Common myeloid progenitor, CD34-positive (primary cell): ENCODE data around the gene DPH6.
"Not testable (repeated sequence)": the region's sequence is repeated elsewhere in the genome, so short reads cannot be mapped to it uniquely, and the experiment has no call there.

Source experiments
- CTCF ChIA-PET: fragments of 350-600 bp; sonication (Branson Sonifier 250); formaldehyde crosslinking; loops from one replicate; lab custom pipeline; 2021; ENCODE audit warnings: antibody characterized with exemption; lab: Charles Lee
- POLR2A ChIA-PET: fragments of 350-600 bp; sonication (Branson Sonifier 250); formaldehyde crosslinking; loops from one replicate; lab custom pipeline; 2021; ENCODE audit warnings: antibody characterized with exemption; lab: Charles Lee
- DNase-seq, 3 donors: peaks; one replicate each; pipeline versions ENCODE4 v3.0.0 to v3.0.0-alpha.2; 2013
- H3K27ac ChIP-seq, 2 experiments: 1 replicate in 1 of 2; 2 replicates in 1 of 2; pipeline ENCODE4 v1.7.0; 2013; ENCODE audit warnings: inconsistent platforms in 2 of 2, low read length in 2 of 2, mild to moderate bottlenecking in 2 of 2, low read depth in 1 of 2, moderate library complexity in 1 of 2; ENCODE audit not compliant: severe bottlenecking in 2 of 2, insufficient read depth in 1 of 2, poor library complexity in 1 of 2
- H3K27me3 ChIP-seq, 5 experiments: replicated peaks in 2 of 5; 1 replicate in 3 of 5; 2 replicates in 2 of 5; pipeline versions ENCODE4 v1.6.1 to v1.7.0; 2013; ENCODE audit warnings: low read length in 4 of 5, mild to moderate bottlenecking in 2 of 5, moderate library complexity in 2 of 5, inconsistent platforms in 1 of 5; ENCODE audit not compliant: insufficient read depth in 5 of 5, control insufficient read depth in 4 of 5
- H3K36me3 ChIP-seq, 4 experiments: 1 replicate in 2 of 4; 2 replicates in 2 of 4; pipeline versions ENCODE4 v1.6.1 to v1.7.0; 2013; ENCODE audit warnings: low read length in 3 of 4, control low read depth in 1 of 4, mild to moderate bottlenecking in 1 of 4; ENCODE audit not compliant: control insufficient read depth in 4 of 4, insufficient read depth in 4 of 4
- H3K4me1 ChIP-seq, 4 experiments: 1 replicate in 3 of 4; 2 replicates in 1 of 4; pipeline versions ENCODE4 v1.6.1 to v1.7.1; 2013; ENCODE audit warnings: low read length in 3 of 4, mild to moderate bottlenecking in 3 of 4, control low read depth in 1 of 4, inconsistent platforms in 1 of 4, moderate library complexity in 1 of 4; ENCODE audit not compliant: control insufficient read depth in 4 of 4, insufficient read depth in 4 of 4; ENCODE audit errors: control extremely low read depth in 1 of 4
- H3K4me3 ChIP-seq, 7 experiments: 1 replicate in 4 of 7; 2 replicates in 3 of 7; pipeline versions ENCODE4 v1.5.1 to v1.7.0; 2013; ENCODE audit warnings: mild to moderate bottlenecking in 7 of 7, low read length in 6 of 7, moderate library complexity in 6 of 7, inconsistent platforms in 2 of 7, low read depth in 2 of 7, control low read depth in 1 of 7; ENCODE audit not compliant: insufficient read depth in 4 of 7, control insufficient read depth in 1 of 7; ENCODE audit errors: extremely low read depth in 1 of 7
- H3K9me3 ChIP-seq, 5 experiments: 1 replicate in 4 of 5; 2 replicates in 1 of 5; pipeline versions ENCODE4 v1.6.1 to v1.7.1; 2013; ENCODE audit warnings: low read length in 4 of 5, mild to moderate bottlenecking in 2 of 5, inconsistent platforms in 1 of 5, low read depth in 1 of 5, moderate library complexity in 1 of 5; ENCODE audit not compliant: control insufficient read depth in 4 of 5, insufficient read depth in 2 of 5; ENCODE audit errors: control extremely low read depth in 1 of 5
- WGBS: methylation state at CpG from one replicate; pipeline ENCODE4 v1.1.5; 2013; ENCODE audit not compliant: insufficient coverage; 5-methylcytosine and 5-hydroxymethylcytosine counted together

The DPH6 gene

DNA sequence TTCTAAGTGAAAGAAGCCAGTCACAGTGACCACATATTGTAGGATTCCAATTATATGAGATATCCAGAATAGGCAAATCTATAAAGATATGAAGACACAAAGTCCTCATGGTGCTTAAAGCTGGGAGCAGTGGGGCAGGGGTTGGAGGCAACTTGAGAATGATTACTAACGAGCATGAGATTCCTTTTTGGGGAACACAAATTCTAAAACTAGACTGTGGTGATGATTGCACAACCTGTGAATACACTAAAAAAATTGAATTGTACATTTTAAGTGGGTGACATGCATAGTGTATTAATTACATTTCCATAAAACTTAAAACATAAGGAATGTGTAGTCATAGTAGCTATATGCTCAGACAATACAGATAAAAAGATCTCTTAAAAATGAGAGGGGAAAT lies 103.2 kb downstream of the DPH6 start:
- Histone ChIP-seq H3K36me3 (peaks cover 0 to 3% (median 0%) of the 10 kb centered on the region in 4 experiments), H3K27ac (no peak overlapping the region), H3K4me3 (no peak overlapping the region), H3K9me3 (no peaks in the 10 kb centered on the region), H3K27me3 (no peaks in the 10 kb centered on the region), H3K4me1 (no peaks in the 10 kb centered on the region)
- WGBS, result 88% methylated on average over 1 of the region's 1 CpG
- ChIA-PET CTCF (interaction anchor here (0.8 to 5.9 kb wide), 5 partner anchors 8 to 365 kb away, joined by 3 to 68 read pairs (median 14); no protein-coding TSS in a partner anchor), POLR2A (no interaction called here)
- no peak for DNase-seq

DNA sequence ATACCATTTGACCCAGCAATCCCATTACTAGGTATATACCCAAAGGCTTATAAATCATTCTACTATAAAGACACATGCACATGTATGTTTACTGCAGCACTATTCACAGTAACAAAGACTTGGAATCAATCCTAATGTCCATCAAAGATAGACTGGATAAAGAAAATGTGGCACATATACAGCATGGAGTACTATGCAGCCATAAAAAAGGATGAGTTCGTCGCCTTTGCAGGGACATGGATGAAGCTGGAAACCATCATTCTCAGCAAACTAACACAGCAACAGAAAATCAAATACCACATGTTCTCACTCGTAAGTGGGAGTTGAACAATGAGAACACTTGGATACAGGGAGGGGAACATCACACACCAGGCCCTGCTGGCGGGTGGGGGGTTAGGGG lies 104.7 kb downstream of the DPH6 start:
- POLR2A ChIA-PET, CTCF ChIA-PET, H3K36me3 ChIP-seq, H3K27me3 ChIP-seq, DNase-seq, H3K9me3 ChIP-seq, H3K27ac ChIP-seq, H3K4me1 ChIP-seq, H3K4me3 ChIP-seq: not testable (repeated sequence)
- no CpG with 5 or more reads among the region's 4 CpGs for WGBS

DNA sequence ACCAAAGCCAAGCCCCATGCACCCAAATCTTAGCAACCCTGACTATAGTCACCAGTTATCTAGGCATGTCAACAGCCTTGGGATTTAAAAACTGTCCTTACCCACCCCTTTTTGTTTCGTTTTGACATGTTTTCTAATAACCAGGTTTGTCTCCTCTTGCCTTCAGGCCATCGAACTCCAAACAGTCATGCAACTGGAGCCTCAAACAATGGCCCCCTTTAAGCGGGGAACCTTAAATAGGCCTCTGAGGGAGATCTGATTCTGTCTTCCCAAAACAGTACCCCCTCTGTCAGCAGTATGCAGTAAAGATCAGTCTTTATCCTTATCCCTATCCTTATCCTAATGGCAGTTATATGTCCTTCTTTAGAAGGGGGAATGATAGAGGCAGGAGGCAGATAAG lies 105.7 kb downstream of the DPH6 start:
- 100% methylated on average over 2 of the region's 3 CpGs for WGBS
- DNase-seq, result no peak
- H3K27me3 ChIP-seq, result no peaks in the 10 kb centered on the region
- H3K36me3 ChIP-seq, result no peaks in the 10 kb centered on the region
- no peak overlapping the region for H3K4me3 ChIP-seq
- H3K27ac ChIP-seq, result no peak overlapping the region
- H3K9me3 ChIP-seq, result peaks cover 0 to 7% (median 3%) of the 10 kb centered on the region in 5 experiments
- H3K4me1 ChIP-seq, result no peaks in the 10 kb centered on the region
- ChIA-PET CTCF (no interaction called here), POLR2A (no interaction called here)

DNA sequence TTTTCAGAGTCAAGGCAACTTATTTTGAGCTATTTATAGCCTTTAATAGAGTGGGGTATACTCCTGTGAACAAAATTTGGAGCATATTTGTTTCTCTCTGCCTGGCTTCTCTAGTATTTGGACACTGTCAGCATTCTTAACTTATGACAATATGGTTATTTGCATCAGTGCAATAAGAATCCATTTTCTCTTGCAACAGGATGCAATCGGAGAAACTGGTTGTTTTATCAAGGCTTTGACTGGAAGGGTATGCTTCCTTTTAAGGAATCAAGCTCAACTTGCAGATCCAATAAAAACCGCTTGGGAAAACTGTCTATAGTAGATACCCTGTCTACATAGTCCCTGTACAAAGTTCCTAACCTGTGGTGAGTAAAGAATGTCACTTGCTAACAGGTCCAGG lies 106.7 kb downstream of the DPH6 start:
- Histone ChIP-seq H3K36me3 (no peaks in the 10 kb centered on the region), H3K27me3 (no peaks in the 10 kb centered on the region), H3K4me3 (no peak overlapping the region), H3K27ac (no peak overlapping the region), H3K9me3 (peaks cover 0 to 9% (median 5%) of the 10 kb centered on the region in 5 experiments), H3K4me1 (no peaks in the 10 kb centered on the region)
- DNase-seq, result no peak
- ChIA-PET POLR2A (no interaction called here), CTCF (no interaction called here)
- 90% methylated on average over 2 of the region's 2 CpGs for WGBS

DNA sequence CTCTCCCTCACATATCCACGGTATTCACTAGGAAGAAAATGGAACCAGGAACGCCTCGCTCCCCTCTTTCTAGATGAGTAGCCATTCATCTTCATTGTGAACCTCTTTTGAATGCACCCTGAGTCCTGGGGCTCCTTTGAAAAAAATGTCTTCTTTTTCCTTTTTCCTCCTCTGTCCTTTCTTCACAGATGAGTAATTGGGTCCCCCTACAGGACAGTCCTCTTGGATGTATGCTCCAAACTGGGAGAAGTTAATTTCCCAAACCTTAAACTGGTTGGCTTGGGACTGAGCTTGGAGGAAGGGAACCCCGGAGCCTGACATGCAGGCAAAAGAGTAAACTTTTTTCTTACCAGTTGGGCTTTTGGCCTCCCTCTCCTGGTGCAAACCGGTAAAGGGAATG lies 108.8 kb downstream of the DPH6 start:
- no peaks in the 10 kb centered on the region for H3K27me3 ChIP-seq
- no peak overlapping the region for H3K27ac ChIP-seq
- no peak for DNase-seq
- no peaks in the 10 kb centered on the region for H3K36me3 ChIP-seq
- WGBS, result 85% methylated on average over 5 of the region's 5 CpGs
- CTCF ChIA-PET, result interaction anchor here (1.5 kb wide), 1 partner anchor 10 kb away, joined by 3 read pairs; no protein-coding TSS in a partner anchor
- POLR2A ChIA-PET, result no interaction called here
- H3K9me3 ChIP-seq, result peaks cover 0 to 9% (median 5%) of the 10 kb centered on the region in 5 experiments
- H3K4me3 ChIP-seq, result no peak overlapping the region
- H3K4me1 ChIP-seq, result no peaks in the 10 kb centered on the region

DNA sequence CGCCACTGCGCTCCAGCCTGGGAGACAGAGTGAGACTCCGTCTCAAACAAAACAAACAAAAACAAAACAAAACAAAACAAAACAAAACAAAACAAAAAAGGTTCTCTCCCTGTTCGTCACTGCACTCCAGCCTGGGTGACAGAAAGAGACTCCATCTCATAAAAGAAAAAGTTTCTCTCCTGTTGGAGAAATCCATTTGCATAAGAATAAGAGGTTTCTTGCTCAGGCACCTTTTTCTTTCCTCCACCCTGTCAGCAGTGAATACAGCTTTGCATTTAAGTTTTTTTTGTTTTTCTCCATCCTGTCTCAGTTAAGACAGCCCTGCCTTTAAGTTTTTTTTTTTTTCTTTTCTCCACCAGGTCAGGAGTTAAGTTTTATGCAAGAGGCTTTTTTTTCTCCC lies 109.5 kb downstream of the DPH6 start:
- WGBS, result no CpG with 5 or more reads among the region's 4 CpGs
- Histone ChIP-seq H3K4me1 (no peaks in the 10 kb centered on the region), H3K27ac (no peak overlapping the region), H3K9me3 (peaks cover 0 to 9% (median 5%) of the 10 kb centered on the region in 5 experiments), H3K36me3 (no peaks in the 10 kb centered on the region), H3K27me3 (no peaks in the 10 kb centered on the region), H3K4me3 (no peak overlapping the region)
- ChIA-PET POLR2A (no interaction called here), CTCF (interaction anchor here (1.5 to 3.7 kb wide), 2 partner anchors 8 to 11 kb away, joined by 3 to 16 read pairs; no protein-coding TSS in a partner anchor)
- no peak for DNase-seq

DNA sequence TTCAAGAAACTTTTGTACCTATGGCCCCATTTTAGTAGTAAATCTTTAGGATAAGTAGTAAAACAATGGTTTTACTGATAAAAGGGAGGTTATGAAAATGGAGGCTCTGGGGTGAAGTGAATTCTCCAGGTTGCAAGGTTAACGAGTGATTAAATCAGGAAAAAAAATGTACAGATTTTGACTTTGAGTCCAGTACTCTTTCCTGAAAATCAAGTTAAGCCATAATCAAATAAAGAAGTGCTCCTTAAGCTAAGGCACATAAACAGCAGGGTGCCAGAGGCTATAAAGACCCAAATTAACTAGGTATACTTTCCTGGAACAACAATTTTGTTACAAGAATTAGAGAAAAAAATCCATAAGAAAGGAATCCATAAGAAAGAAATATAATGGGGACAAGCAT lies 114.7 kb downstream of the DPH6 start:
- Histone ChIP-seq H3K27ac (no peak overlapping the region), H3K36me3 (no peaks in the 10 kb centered on the region), H3K9me3 (peaks cover 0 to 9% (median 5%) of the 10 kb centered on the region in 5 experiments), H3K4me3 (no peak overlapping the region), H3K4me1 (peaks cover 0 to 6% (median 0%) of the 10 kb centered on the region in 4 experiments), H3K27me3 (no peaks in the 10 kb centered on the region)
- 100% methylated on average over 1 of the region's 1 CpG for WGBS
- no peak for DNase-seq
- ChIA-PET POLR2A (no interaction called here), CTCF (no interaction called here)
